DMS79 treated with DMSO at 0.1 percent for 48 hours (cell line): ENCODE data around the gene ZNF280A.

Source experiments
- DNase-seq: peaks from one replicate; lab custom pipeline; 2025; lab: John Stamatoyannopoulos, UW

Gene ZNF280A, protein sequence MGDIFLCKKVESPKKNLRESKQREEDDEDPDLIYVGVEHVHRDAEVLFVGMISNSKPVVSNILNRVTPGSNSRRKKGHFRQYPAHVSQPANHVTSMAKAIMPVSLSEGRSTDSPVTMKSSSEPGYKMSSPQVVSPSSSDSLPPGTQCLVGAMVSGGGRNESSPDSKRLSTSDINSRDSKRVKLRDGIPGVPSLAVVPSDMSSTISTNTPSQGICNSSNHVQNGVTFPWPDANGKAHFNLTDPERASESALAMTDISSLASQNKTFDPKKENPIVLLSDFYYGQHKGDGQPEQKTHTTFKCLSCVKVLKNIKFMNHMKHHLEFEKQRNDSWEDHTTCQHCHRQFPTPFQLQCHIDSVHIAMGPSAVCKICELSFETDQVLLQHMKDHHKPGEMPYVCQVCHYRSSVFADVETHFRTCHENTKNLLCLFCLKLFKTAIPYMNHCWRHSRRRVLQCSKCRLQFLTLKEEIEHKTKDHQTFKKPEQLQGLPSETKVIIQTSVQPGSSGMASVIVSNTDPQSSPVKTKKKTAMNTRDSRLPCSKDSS

GRCh38 chr22:22520020-22520656 is at the start of gene ZNF280A:
ZNF280A (minus strand) TSS chr22:22520270; CDS start chr22:22515630, 4,640 bp downstream.
- no peak for DNase-seq

DNA sequence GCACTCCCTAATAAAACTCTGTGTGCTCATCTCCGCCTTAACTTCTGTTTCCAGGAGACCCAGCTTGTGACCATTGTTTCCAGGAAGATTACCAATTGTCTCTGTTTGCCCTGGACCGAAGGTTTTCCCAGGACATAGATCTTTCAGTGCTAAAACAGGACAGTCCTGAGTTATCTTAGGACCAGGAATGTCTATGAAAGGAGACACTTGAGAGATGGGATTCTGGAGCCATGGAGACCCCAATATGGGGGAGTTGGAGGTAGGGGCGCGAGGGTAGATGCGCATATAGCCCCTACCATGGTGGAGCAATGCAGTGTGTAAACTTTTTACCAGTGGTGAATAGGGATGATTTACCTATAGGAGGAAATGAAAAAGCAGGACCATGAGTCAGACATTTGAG is 49.1 kb upstream of the ZNF280A start:
- no peak for DNase-seq

DNA sequence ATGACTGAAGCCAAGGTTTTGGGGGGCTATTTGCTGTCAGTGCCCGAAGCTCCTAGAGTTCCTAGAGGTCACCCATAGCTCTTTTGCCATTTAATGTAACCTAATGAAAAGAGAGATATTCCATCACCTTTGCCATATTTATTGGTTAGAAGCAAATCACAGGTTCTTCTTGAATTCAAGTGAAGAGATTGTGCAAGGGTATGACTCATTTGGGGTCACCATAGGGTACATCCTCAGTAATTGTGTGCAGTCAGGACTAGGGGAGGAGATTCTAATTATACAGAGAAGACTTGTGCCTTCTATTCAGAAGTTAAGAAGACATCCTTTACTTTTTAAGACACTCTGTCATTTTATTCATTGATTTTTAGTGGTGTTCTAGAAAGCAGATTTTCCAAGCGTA is 45.9 kb upstream of the ZNF280A start:
- no peak for DNase-seq

GRCh38 chr22:22558972-22559603 is 39.0 kb upstream of the ZNF280A start, which contains the start of gene PRAME:
PRAME (minus strand) TSS chr22:22559265; CDS start chr22:22556832, 2,433 bp downstream.
- no peak for DNase-seq

- no peak for DNase-seq
Measured at GRCh38 chr22:22558071-22558971, 38.3 kb upstream of the ZNF280A start.

GRCh38 chr22:22556995-22557925 is 37.2 kb upstream of the ZNF280A start:
- DNase-seq: no peak

DNA sequence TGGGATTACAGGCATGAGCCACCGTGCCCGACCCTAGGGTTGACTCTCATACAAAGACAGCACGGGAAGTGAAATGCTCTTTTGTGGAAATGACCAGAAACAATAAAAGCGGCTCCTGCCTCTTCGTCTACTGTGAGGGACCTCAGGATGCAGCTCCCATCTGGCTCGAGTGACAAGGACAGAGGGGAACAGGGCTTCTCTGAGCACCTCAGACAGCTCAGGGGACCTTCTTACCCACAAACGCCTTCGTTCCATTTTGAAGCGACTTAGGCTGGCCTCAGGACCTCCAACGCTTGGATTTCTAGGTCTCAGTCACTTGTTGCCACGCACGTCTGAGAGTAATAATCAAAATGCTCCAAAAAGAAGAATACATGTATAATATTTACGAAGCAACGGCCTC is 36.5 kb upstream of the ZNF280A start:
- no peak for DNase-seq

GRCh38 chr22:22555596-22555995 is 35.5 kb upstream of the ZNF280A start:
- DNase-seq: no peak

DNA sequence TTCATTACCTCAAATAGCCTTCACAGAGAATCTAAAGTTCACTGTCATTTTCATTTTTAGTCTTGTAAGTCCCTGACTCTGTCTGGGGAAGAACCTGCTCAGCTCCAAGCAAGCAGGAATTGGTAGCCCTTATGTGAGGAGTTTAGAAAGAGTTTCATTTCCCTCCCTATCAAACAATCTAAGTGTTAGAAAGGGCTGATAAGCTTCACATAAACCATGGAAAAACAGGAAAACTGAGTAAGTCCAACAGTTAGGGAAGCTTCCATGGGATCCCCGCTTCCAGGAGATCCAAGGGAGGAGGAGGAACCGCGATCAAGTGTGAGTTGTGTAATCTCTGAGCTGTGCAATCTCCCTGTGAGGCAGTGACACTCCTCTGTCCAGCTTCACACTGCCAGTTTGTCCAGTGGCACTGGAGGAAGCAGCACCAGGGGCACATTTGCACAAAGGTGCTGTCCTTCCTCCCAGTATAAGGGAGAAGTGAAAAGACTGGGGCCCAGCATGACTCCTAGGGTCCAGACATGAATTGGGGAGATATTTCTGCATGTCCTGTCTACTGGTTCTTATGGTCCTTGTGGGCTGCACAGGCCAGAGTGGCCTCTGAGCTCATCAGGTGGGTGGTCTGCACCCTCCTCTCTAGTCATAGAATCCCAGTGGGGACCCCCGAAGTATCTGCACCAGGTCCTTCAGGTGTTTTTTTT is 34.7 kb upstream of the ZNF280A start:
- no peak for DNase-seq

GRCh38 chr22:22553735-22554586 is 33.9 kb upstream of the ZNF280A start:
- DNase-seq: no peak

DNA sequence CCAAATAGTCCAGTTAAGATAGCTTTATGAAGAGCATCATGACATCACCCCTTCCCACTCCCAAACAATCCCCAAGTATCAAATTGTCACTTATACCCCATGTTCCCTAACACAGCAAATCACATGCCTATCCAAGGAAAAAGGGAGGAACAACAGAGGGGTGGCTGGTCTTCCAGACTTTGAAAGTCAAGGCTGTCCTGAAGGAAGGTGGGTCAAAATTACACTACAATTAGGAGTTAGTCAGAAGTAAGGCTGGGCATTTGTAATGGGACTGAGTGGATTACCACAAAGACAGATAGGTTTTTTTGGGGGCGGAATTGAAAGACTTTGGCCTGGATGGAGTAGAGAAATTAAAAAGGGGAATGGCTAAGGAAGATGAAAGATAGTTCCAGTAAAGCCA is 33.1 kb upstream of the ZNF280A start:
- no peak for DNase-seq

DNA sequence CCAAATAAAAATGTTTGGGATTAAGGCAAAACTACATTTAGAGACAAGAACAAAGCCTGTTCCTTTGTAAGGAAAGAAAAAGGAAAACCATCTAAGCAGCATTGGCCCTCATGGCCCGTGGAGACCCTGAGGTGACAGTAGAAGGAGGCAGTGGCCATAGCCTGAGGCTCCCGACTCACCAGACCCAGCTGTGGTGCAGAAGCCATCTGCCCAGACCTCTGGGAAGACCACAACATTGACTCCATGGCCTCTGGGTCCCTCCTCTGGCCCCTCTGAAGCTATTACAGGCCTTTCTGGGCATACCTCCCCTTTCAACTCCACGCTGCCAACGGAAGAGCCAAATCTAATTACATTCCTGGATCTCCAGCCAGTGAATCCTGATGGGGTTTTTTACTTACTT is 32.6 kb upstream of the ZNF280A start:
- no peak for DNase-seq

DNA sequence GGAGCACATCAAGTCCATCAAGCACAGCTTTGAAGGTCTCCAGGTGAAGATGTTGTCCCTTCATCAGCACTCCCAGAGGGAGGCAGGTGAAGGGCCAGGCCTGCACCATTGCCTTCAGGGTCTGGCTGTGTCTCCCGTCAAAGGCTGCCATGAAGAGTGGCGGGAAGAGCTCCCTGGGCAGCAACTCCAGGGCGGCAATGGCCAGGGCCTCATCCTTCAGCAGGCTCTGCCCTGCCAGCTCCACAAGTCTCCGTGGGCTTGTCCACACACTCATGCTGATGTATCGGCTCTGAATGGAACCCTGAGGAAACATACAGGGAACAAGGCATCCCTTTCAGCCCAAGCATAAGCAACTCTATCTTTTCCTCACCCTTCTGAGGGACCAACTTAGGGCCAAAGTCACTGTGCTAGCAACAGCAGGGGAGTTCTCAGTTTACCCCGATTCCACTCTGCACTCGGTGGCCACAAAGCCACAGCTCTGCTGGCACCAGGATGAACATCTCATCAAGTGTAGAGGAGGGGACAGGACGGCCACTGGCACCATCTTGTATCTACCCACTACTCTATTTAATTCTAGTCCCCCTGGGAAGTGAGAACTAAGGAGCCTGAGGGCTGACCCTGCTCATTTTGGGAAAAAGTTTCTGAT is 30.8 kb upstream of the ZNF280A start:
- no peak for DNase-seq

DNA sequence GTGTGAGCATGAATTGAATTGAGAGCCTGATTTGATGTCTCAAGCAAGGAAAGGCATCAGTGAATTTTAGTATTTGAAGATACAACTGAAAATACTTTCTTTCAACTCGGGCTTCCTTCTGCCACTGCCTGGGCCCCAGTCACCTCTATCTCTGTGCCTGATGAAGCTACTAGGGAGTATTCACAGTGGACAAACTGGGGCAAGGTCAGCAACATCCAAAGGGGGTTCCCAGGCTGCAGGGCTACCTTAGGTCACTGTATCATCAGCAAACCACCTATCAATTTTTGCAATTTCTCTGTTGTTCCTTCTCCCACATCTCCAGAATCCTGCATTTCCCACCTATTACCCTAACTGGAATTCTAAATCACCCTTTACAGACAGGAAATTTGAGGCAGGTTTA is 28.8 kb upstream of the ZNF280A start:
- no peak for DNase-seq

GRCh38 chr22:22548317-22548716 is 28.2 kb upstream of the ZNF280A start:
- DNase-seq: no peak

DNA sequence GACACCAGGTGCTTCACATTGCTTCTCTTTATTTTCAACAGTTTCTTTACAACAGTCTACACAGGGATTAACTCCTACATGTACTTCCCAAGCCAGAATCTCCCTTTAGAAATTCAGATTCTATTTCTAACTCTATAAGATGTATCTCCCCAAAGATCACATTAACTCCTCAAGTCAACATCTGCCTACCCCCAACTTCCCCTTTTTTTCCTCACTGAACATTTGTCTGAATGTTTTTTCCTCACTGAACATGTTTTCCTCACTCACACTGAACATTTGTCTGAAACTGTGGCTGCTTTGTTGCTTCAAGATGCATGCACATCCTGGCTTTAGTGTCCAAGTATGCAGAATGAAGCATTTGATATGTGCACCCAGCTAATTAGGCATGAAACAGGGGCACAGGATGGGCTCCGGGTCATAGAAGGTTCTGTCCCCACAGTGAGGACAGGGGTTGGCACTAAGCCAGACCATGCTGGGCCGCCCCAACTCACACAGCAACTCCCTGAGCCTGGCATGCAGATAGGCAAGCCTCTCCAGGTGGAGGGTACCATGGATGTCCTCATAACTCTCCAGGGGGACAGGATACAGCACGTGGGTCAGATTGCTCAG is 27.7 kb upstream of the ZNF280A start:
- no peak for DNase-seq

DNA sequence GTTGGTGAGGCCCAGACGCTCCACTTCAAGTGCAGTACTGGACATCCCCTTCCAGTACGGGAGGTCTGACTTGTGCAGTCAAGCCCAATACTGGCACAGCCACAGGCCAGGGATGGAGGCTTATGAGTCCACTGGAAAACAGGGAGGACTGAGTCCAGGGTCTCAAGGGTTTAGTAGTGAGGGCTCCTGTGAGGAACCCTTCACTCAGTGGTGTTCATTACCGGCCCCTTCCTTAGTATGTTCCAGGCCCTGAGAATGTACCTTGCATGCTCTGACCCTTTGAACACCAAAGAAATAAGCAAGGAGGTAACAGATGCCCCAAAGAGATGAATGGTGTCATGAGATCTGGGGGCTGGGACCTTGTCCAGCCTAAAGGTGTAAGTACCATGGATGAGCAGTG is 27.2 kb upstream of the ZNF280A start:
- DNase-seq: no peak

DNA sequence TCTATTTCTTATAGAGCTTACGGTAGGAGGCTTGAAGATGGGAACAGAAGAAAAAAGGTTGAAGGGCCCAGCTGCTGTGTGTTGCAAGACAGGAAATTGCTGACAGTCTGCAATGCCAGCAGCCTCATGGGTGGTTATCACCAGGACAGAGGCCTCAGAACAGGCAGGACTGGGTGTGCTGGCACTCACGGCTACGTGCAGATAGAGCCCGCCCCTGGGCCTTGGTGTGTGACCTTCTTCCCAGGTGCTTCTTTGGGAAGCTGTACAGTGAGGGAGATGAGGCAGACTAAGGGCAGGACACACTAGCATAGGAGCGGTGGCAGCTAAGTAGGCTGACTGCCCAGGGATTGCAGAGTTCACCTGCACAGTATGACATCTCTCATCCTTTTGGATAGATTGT is 26.4 kb upstream of the ZNF280A start:
- DNase-seq: no peak
